Heart right ventricle (tissue), 16 donors: Measurements from ENCODE around the gene CPB2. TPM values are rescaled to one million over a fixed set of nuclear protein-coding genes. Genes with fewer than 3 reads are reported as not detected.

Experiments used
- ATAC-seq, 8 donors: fragments of 200-7000 bp; cut with Tn5 transposase; one replicate each; pipeline ENCODE4 v1.9.1; 2020; ENCODE audit warnings: mild to moderate bottlenecking in 8 of 8, moderate library complexity in 8 of 8, moderate number of reproducible peaks in 1 of 8
- DNase-seq, 2 donors: peaks; one replicate each; pipeline ENCODE4 v3.0.0-alpha.2; 2020
- H3K27ac ChIP-seq, 10 donors: fragments of 200-600 bp; sonication (generic) in 2 of 10; one replicate each; pipeline versions ENCODE4 v1.5.0 to v1.8.0; 2020 to 2022; ENCODE audit warnings: mild to moderate bottlenecking in 3 of 10
- H3K27me3 ChIP-seq, 7 donors: fragments of 200-600 bp; one replicate each; pipeline ENCODE4 v1.8.0; 2021 to 2022; ENCODE audit warnings: mild to moderate bottlenecking in 2 of 7
- H3K36me3 ChIP-seq, 9 donors: fragments of 200-600 bp; sonication (generic) in 1 of 9; one replicate each; pipeline versions ENCODE4 v1.5.0 to v1.8.0; 2020 to 2022; ENCODE audit warnings: mild to moderate bottlenecking in 2 of 9
- H3K4me1 ChIP-seq, 9 donors: fragments of 200-600 bp; sonication (generic) in 1 of 9; one replicate each; pipeline versions ENCODE4 v1.5.0 to v1.8.0; 2020 to 2022; ENCODE audit warnings: mild to moderate bottlenecking in 4 of 9
- H3K4me3 ChIP-seq, 10 donors: fragments of 200-600 bp; sonication (generic) in 2 of 10; one replicate each; pipeline versions ENCODE4 v1.5.0 to v1.8.0; 2020 to 2022; ENCODE audit warnings: mild to moderate bottlenecking in 7 of 10, moderate library complexity in 2 of 10
- H3K9me3 ChIP-seq, 11 donors: fragments of 200-600 bp in 10 of 11; sonication (generic) in 2 of 11; one replicate each; pipeline versions ENCODE4 v1.5.0 to v1.8.0; 2013 to 2022; ENCODE audit warnings: mild to moderate bottlenecking in 2 of 11, control low read depth in 1 of 11, moderate library complexity in 1 of 11
- CTCF ChIP-seq, 9 donors: fragments of 200-600 bp; sonication (generic) in 2 of 9; IDR thresholded peaks; one replicate each; pipeline versions ENCODE4 v1.5.0 to v1.8.0; 2021 to 2022; ENCODE audit warnings: antibody characterized with exemption in 9 of 9, mild to moderate bottlenecking in 5 of 9, moderate library complexity in 1 of 9
- WGBS, 2 donors: extraction: QIAGEN DNeasy Blood & Tissue Kit; methylation state at CpG; one replicate each; pipeline ENCODE4 v1.1.7; 2013; ENCODE audit warnings: inconsistent platforms in 1 of 2; 5-methylcytosine and 5-hydroxymethylcytosine counted together
- intact Hi-C, 10 donors: fragments of 100-400 bp; cut with DNase I; formaldehyde crosslinking; loops; one replicate each; pipeline versions ENCODE4 v1.11.1 to v1.14.2; 2022
- polyA plus RNA-seq, 2 donors: library from polyadenylated mRNA; stranded (reverse); fragments of 200-250 nt; gene quantifications; one replicate each; pipeline ENCODE4 v1.2.3, GENCODE V29; 2013
- total RNA-seq, 10 donors: library from RNA; stranded (reverse); fragmentation: NEBNext Ultra II Directional in 3 of 10; extraction: Animal tissue kit (Norgen Biotek cat#: 25700) in 3 of 10; gene quantifications; one replicate each; pipeline versions ENCODE4 v1.2.1 to v1.2.4, GENCODE V29; 2021 to 2023
- donor health status: Arrhythmogenic right ventricular cardiomyopathy.
- donor health status: ischemic (EF 13 %, LVEDD 7.1; RV severe dilation, severe dysfunction).
- donor health status: healthy with polysubstance abuse.
- donor health status: DM: no; HTN: yes; CAD: no.
- donor health status: DM: no; HTN: no; CAD: no.
- donor health status: ischemic (EF 25% LVEDD 6.9; RV normal size, moderate dysfunction).
- donor health status: ischemic (EF 25% LVEDD 5.7; RV mildly dilated, moderate dysfunction).
- donor health status: healthy.
- donor health status: DM: yes; HTN: yes; CAD: no.
- donor health status: Ischemic cardiomyopathy.
- donor health status: ischemic (EF 35%, LVEDD 5.7; RV mildly dilated, moderate dysfunction).
- donor health status: nonischemic (EF 11% LVEDD 7.7; RV severe dilation, severe dysfunction).
- donor health status: DM: yes; HTN: yes; CAD: no.
- donor health status: PGD.
- donor health status: ischemic (EF 29% LVEDD 5.4; RV normal size, mild dysfunction).
- donor health status: nonischemic (EF 23%, LVEDD 6.1; RV moderate dilation, normal function).

CPB2 gene
- total and polyA plus RNA-seq, 12 donors, result not detected

DNA sequence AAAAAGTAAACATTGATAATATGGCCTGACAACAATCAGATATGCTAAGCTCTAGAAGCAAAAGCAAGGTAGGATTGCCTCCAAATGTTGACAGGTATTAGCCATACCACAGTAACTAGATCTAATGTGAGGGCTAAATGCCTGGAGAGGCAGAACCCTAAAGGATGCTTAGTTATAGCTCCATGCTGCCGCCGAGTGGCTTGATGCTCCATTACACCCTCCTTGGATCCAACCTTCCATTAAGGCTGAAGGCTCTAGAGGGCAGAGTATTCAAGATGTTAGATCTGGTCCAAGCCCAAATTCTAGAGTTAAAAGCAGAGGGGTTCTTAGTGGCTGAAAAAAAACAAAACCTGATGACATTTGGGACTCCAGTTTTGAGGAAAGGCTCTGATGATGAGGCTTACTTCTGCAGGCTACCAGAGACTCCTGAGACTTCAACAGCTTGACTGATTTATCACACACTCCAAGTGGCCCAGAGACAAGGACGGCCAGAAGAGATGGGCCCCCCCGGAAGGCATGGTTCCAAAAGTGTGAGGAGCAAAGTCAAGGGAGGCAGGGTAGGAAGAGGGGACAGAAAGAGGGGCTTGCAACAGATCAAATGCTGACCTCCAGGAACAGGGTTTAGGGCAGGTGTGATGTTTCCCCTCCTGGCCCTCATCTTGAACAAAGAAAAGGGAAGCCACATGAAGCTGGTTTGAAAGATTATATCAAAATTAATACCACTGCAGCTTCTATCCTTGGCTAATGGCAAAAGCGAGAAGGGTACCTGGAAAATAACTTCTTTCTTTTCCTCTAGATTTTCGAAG lies 21.9 kb upstream of the CPB2 start:
- peak; percentile 41 to 88 (median 67) for TF ChIP-seq CTCF (IDR thresholded peaks at IDR 0.05)
- intact Hi-C loops, result loop anchor here in 6 of 10 donors (5.0 to 10.0 kb wide), 4 partner anchors 312 to 502 kb away; no protein-coding TSS in a partner anchor
- Histone ChIP-seq H3K4me3 (no peak overlapping the region), H3K4me1 (peaks cover 0 to 18% (median 0%) of the 10 kb centered on the region in 9 donors), H3K36me3 (peaks cover 0 to 59% (median 0%) of the 10 kb centered on the region in 9 donors), H3K9me3 (no peaks in the 10 kb centered on the region), H3K27me3 (peaks cover 0 to 29% (median 11%) of the 10 kb centered on the region in 7 donors), H3K27ac (no peak overlapping the region)
- ATAC-seq (peak; percentile 75 to 88 (median 80)), DNase-seq (peak; percentile 45 to 58)
- WGBS, 2 donors, result 45 to 47% methylated on average over 6 of the region's 6 CpGs

DNA sequence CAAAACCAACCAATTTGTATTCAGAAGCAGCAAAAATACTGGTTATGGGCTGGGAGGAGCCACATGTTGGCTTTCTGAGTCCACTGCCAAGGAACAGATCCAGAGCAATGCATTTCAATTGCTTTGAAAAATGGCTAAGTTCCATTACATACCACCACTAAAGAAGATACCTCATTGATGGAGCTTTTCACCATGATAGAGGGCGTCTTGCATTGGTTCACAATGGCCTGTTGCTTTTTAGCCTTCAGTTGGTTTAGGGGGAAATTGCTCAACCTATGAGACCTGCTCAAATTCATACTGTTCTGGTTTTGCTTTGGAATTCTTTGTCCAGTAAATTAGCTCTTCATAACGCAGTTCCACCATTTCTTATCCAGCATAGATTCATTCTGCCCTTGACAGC lies 21.2 kb upstream of the CPB2 start:
- WGBS, 2 donors, result 41 to 62% methylated on average over 2 of the region's 2 CpGs
- intact Hi-C loops, result loop anchor here in 6 of 10 donors (5.0 to 10.0 kb wide), 4 partner anchors 311 to 501 kb away; no protein-coding TSS in a partner anchor
- no peak for DNase-seq
- ATAC-seq, result no peak
- Histone ChIP-seq H3K4me3 (no peak overlapping the region), H3K36me3 (peaks cover 0 to 52% (median 0%) of the 10 kb centered on the region in 9 donors), H3K27me3 (peaks cover 0 to 25% (median 11%) of the 10 kb centered on the region in 7 donors), H3K4me1 (peaks cover 0 to 18% (median 0%) of the 10 kb centered on the region in 9 donors), H3K27ac (no peak overlapping the region), H3K9me3 (no peaks in the 10 kb centered on the region)
- no peak for TF ChIP-seq CTCF (IDR thresholded peaks at IDR 0.05)

DNA sequence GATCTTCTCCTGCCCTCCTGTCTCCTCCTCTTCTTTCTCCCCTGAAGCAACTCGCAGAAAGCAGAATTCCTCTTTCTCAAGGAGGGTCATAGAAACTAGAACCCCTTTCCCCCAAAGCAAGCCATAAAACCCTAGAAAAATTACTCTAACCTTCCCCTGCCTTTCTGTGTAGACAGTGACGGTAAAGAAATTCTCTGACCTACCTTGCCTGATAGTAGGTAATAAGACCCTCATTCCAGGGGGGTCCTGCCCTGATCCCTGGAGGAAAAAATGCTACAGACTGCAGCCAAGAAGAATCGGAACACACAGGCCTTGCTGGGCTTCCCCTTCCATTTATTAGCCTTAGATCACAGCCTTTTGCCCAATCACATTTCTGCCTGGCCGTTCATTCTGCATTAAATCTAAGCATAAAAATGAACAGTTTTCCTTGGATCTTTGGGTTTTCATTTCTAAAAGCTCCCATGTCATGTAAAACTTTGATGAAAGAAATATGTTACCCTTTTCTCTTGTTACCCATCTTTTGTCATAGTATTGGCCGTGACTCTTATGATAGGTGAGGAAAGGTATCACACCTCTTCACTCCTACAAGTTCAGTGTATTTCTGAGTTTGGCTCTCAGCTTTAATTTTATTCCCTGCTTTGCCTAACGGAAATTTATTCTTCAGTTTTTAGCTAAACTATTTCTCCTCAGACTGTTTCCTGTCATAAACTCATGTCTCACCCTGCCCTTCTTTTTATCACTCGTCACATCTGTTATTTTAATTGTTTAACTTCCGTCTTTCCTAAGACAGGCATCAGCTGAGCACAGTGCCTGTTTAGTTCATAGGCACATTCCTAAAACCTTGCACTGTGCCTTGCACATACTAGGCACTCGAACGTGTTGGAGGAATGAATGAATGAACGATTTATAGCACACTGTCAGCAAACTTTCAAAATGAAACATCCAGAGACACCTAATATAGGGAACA lies 20.4 kb upstream of the CPB2 start:
- Histone ChIP-seq H3K4me3 (no peak overlapping the region), H3K9me3 (no peaks in the 10 kb centered on the region), H3K4me1 (peaks cover 0 to 21% (median 0%) of the 10 kb centered on the region in 9 donors), H3K27ac (no peak overlapping the region), H3K27me3 (peaks cover 0 to 17% (median 4%) of the 10 kb centered on the region in 7 donors), H3K36me3 (peaks cover 0 to 44% (median 0%) of the 10 kb centered on the region in 9 donors)
- TF ChIP-seq CTCF (IDR thresholded peaks at IDR 0.05), result no peak
- DNase-seq (no peak), ATAC-seq (no peak)
- 51 to 62% methylated on average over 11 of the region's 11 CpGs for WGBS, 2 donors
- intact Hi-C loops, result loop anchor here in 7 of 10 donors (5.0 to 10.0 kb wide), 5 partner anchors 68 to 500 kb away; no protein-coding TSS in a partner anchor

DNA sequence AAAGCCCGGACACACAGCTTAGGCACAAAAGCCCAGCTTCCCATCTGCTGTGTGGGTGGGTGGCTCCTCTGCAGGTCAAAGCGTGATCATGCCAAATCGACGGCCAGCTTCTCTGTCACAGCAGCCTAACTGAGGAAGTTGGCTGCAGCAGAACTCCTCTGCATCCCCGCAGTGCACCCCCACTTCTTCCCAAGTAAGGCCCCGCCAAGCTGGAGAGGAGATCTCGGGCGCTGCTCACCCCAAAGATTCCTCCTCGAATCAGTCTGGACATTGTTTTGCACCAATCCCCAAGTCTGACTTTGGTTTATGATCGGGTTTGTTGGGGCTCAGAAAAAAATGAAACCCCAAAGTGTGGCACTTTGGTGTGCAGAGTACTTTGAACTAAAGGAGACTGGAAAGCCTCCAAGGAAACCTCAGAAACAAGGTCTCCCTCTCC lies 19.7 kb upstream of the CPB2 start:
- peaks cover 0 to 11% (median 4%) of the 10 kb centered on the region in 7 donors for H3K27me3 ChIP-seq
- H3K9me3 ChIP-seq, result no peaks in the 10 kb centered on the region
- intact Hi-C loops, result loop anchor here in 6 of 10 donors (5.0 to 10.0 kb wide), 4 partner anchors 67 to 500 kb away; no protein-coding TSS in a partner anchor
- WGBS, 2 donors, result 84 to 85% methylated on average over 10 of the region's 10 CpGs
- H3K36me3 ChIP-seq, result peaks cover 0 to 37% (median 0%) of the 10 kb centered on the region in 9 donors
- ATAC-seq (no peak), DNase-seq (no peak)
- H3K27ac ChIP-seq, result no peak overlapping the region
- TF ChIP-seq CTCF (IDR thresholded peaks at IDR 0.05), result no peak
- H3K4me1 ChIP-seq, result peaks cover 0 to 22% (median 0%) of the 10 kb centered on the region in 9 donors
- H3K4me3 ChIP-seq, result no peak overlapping the region
